ENCODE data around the gene CYP26C1. TPM values are rescaled to one million over a fixed set of nuclear protein-coding genes. Genes with fewer than 3 reads are reported as not detected.

The CYP26C1 gene
- total RNA-seq, 1 experiment from 2014 or later, result 0.79 TPM

GRCh38 chr10:93095225-93095624 is 34.6 kb downstream of the CYP26C1 start:
- H3K4ac ChIP-seq (ENCODE audit: low read depth, low read length), result no peak overlapping the region
- H3T11ph ChIP-seq (ENCODE audit: low read length), result no peak overlapping the region
- H2BK20ac ChIP-seq (ENCODE audit: low read depth, low read length, poor library complexity, severe bottlenecking), result no peak overlapping the region
- H3K27ac ChIP-seq (ENCODE audit: insufficient read length, low read depth, low read length), result no peak overlapping the region
- no peaks in the 10 kb centered on the region for H3K9me3 ChIP-seq (ENCODE audit: control insufficient read depth, low read depth, low read length)
- TF ChIP-seq CTCF (conservative IDR thresholded peaks at IDR 0.05), result peak; percentile 40; the same call in 2 of the 3 replicates
- H3K27me3 ChIP-seq (ENCODE audit: insufficient read depth, low read length), result no peaks in the 10 kb centered on the region
- no CpG with 5 or more reads among the region's 1 CpG for WGBS (ENCODE audit: extremely low coverage, insufficient read length, low lambda C conversion rate)
- no peak overlapping the region for H4K91ac ChIP-seq (ENCODE audit: insufficient read length, low read depth, low read length)
- H2AFZ ChIP-seq (ENCODE audit: low read length), result no peak overlapping the region
- Mint-ChIP-seq H3K9me3 (peaks cover 2 to 4% of the 10 kb centered on the region in 2 experiments; a peak in 2 of 5 replicates), H3K27ac (peak overlapping the region in 1 of 3 experiments; percentile 72; a peak in 2 of 7 replicates), H3K4me3 (no peak overlapping the region), H3K36me3 (ENCODE audit: insufficient read depth in 1 of 3, low read depth in 3 of 3) (peaks cover 0 to 4% (median 0%) of the 10 kb centered on the region in 3 experiments; a peak in 2 of 7 replicates), H3K4me1 (peaks cover 9 to 15% of the 10 kb centered on the region in 2 experiments), H3K27me3 (ENCODE audit: low read depth) (no peaks in the 10 kb centered on the region)
- H3K23me2 ChIP-seq (ENCODE audit: insufficient read length, low read depth, low read length, poor library complexity, severe bottlenecking), result no peaks in the 10 kb centered on the region
- no peak overlapping the region for H3K18ac ChIP-seq (ENCODE audit: insufficient read length, low read depth, low read length)
- no peak overlapping the region for H3K9ac ChIP-seq (ENCODE audit: extremely low read depth, insufficient read length, low read length)
- H2AK5ac ChIP-seq (ENCODE audit: insufficient read length, low read length), result no peak overlapping the region
- no peak overlapping the region for H3K23ac ChIP-seq (ENCODE audit: insufficient read length, low read depth, low read length)
- H3K56ac ChIP-seq (ENCODE audit: insufficient read length, low read depth, low read length), result no peak overlapping the region
- no peak overlapping the region for H4K8ac ChIP-seq (replicated peaks; ENCODE audit: insufficient read length, low read depth, low read length)
- H2BK120ac ChIP-seq (ENCODE audit: low read depth, low read length, poor library complexity, severe bottlenecking), result no peak overlapping the region
- no peaks in the 10 kb centered on the region; the same call in 1 of the 2 replicates for H3K4me1 ChIP-seq (ENCODE audit: insufficient read depth, low read length)
- no peak for DNase-seq
- no peaks in the 10 kb centered on the region for H3K79me2 ChIP-seq (ENCODE audit: insufficient read depth, low read length)
- no peak overlapping the region for H2BK5ac ChIP-seq (ENCODE audit: insufficient read length, low read length)
- no peak overlapping the region for H2BK15ac ChIP-seq (ENCODE audit: low read depth, low read length)
- no peak overlapping the region for H4K5ac ChIP-seq (ENCODE audit: insufficient read length, low read depth, low read length)
- H3K4me2 ChIP-seq (ENCODE audit: insufficient read depth, insufficient read length, low read length), result no peak overlapping the region
- no peak overlapping the region for H3K14ac ChIP-seq (ENCODE audit: insufficient read depth, low read length)
- no peaks in the 10 kb centered on the region for H4K20me1 ChIP-seq (ENCODE audit: control insufficient read depth, insufficient read depth, insufficient read length)
- H3K79me1 ChIP-seq (ENCODE audit: insufficient read depth, low read depth, low read length, poor library complexity, severe bottlenecking), result no peaks in the 10 kb centered on the region
- no peak overlapping the region for H2BK12ac ChIP-seq (ENCODE audit: insufficient read length, low read depth, low read length)

All from H9 (cell line).